ENCODE results near the gene ATP5MC2. TPM values are rescaled to one million over a fixed set of nuclear protein-coding genes. Genes with fewer than 3 reads are reported as not detected.
"Not testable (repeated sequence)": the region's sequence is repeated elsewhere in the genome, so short reads cannot be mapped to it uniquely, and the experiment has no call there.

Gene ATP5MC2
- polyA plus RNA-seq, 1 of the 3 experiments (the other 2 are of a cell fraction), result 319 TPM

- peaks cover 16 to 51% of the 10 kb centered on the region in 2 experiments for H3K36me3 ChIP-seq (replicated peaks in 1 of 2; ENCODE audit: control insufficient read depth in 1 of 2, insufficient read depth in 2 of 2, low read length in 1 of 2)
Measured at GRCh38 chr12:53718567-53718966, 42.7 kb upstream of the ATP5MC2 start.

GRCh38 chr12:53717319-53717718, 41.4 kb upstream of the ATP5MC2 start:
- no peak overlapping the region for H3K27ac ChIP-seq (ENCODE audit: low read depth in 2 of 2, low read length in 1 of 2)
- H3F3A ChIP-seq (replicated peaks; ENCODE audit: insufficient read depth), result no peaks in the 10 kb centered on the region
- peaks cover 16 to 45% of the 10 kb centered on the region in 2 experiments for H3K36me3 ChIP-seq (replicated peaks in 1 of 2; ENCODE audit: control insufficient read depth in 1 of 2, insufficient read depth in 2 of 2, low read length in 1 of 2)
- no peak for DNase-seq
- H3K79me2 ChIP-seq (ENCODE audit: insufficient read depth), result no peaks in the 10 kb centered on the region
- no peaks in the 10 kb centered on the region for H3K9me2 ChIP-seq
- TF ChIP-seq JUND (IDR thresholded peaks at IDR 0.05) (no peak), ZBTB33 (IDR thresholded peaks at IDR 0.05; ENCODE audit: borderline replicate concordance, low read depth) (no peak), USF1 (IDR thresholded peaks at IDR 0.05; ENCODE audit: borderline replicate concordance, low read depth) (no peak), USF2 (IDR thresholded peaks at IDR 0.05; ENCODE audit: borderline replicate concordance, low read depth, low read length) (no peak), POLR2AphosphoS5 (IDR thresholded peaks at IDR 0.05; ENCODE audit: low read depth, low read length) (no peak), RAD21 (IDR thresholded peaks at IDR 0.05; ENCODE audit: low read length) (no peak), EZH2phosphoT487 (IDR thresholded peaks at IDR 0.05; ENCODE audit: borderline replicate concordance, low read depth) (no peak), PBX3 (IDR thresholded peaks at IDR 0.05) (no peak), ELF1 (IDR thresholded peaks at IDR 0.05) (no peak), NRF1 (IDR thresholded peaks at IDR 0.05; ENCODE audit: low read depth, low read length) (no peak)
- no peaks in the 10 kb centered on the region for H4K20me1 ChIP-seq (ENCODE audit: insufficient read depth)
- WGBS (ENCODE audit: low lambda C conversion rate), result 90% methylated on average over 5 of the region's 5 CpGs
- no peak overlapping the region for H3K4me2 ChIP-seq
- no peaks in the 10 kb centered on the region for H3K9me3 ChIP-seq
- no peak overlapping the region for H3K9ac ChIP-seq
- H3K4me1 ChIP-seq (ENCODE audit: control insufficient read depth in 1 of 2, insufficient read depth in 2 of 2, low read depth in 1 of 2, low read length in 1 of 2), result no peaks in the 10 kb centered on the region
- no peaks in the 10 kb centered on the region for H3K27me3 ChIP-seq (ENCODE audit: insufficient read depth)
- ChIA-PET CTCF (interaction anchor here (0.9 to 5.3 kb wide), 6 partner anchors 10 to 29 kb away, joined by 3 to 37 read pairs (median 8); no protein-coding TSS in a partner anchor), POLR2A (no interaction called here)
- no peak overlapping the region for H2AFZ ChIP-seq (ENCODE audit: low read depth)
- no peak overlapping the region for H3K4me3 ChIP-seq (ENCODE audit: low read depth in 2 of 2, low read length in 1 of 2)

More at GRCh38 chr12:53718567-53718966, 42.7 kb upstream of the ATP5MC2 start:
- H4K20me1 ChIP-seq (ENCODE audit: insufficient read depth); H3K4me1 ChIP-seq (ENCODE audit: control insufficient read depth in 1 of 2, insufficient read depth in 2 of 2, low read depth in 1 of 2, low read length in 1 of 2); H3K27me3 ChIP-seq (ENCODE audit: insufficient read depth); H3K27ac ChIP-seq (ENCODE audit: low read depth in 2 of 2, low read length in 1 of 2); H3K4me3 ChIP-seq (ENCODE audit: low read depth in 2 of 2, low read length in 1 of 2); H3K4me2 ChIP-seq; H3K9ac ChIP-seq; H3F3A ChIP-seq (replicated peaks; ENCODE audit: insufficient read depth); H3K9me3 ChIP-seq; H3K79me2 ChIP-seq (ENCODE audit: insufficient read depth); DNase-seq; POLR2A ChIA-PET; H3K9me2 ChIP-seq; H2AFZ ChIP-seq (ENCODE audit: low read depth): not testable (repeated sequence)
- CTCF ChIA-PET, result interaction anchor here (1.0 to 2.3 kb wide), 6 partner anchors 16 to 43 kb away, joined by 3 to 11 read pairs (median 5); partner anchors contain the start of gene ATP5MC2
- WGBS (ENCODE audit: low lambda C conversion rate), result 87% methylated on average over 6 of the region's 6 CpGs

Data from SK-N-SH (cell line).